LNCaP clone FGC (cell line): Measurements from ENCODE around the gene HIVEP3.
"Not testable (repeated sequence)": the region's sequence is repeated elsewhere in the genome, so short reads cannot be mapped to it uniquely, and the experiment has no call there.

Source experiments
- DNase-seq: peaks from one replicate; pipeline ENCODE4 v3.0.0-alpha.2; 2011; ENCODE audit warnings: low read depth
- H3K4me3 ChIP-seq: 2 replicates; pipeline ENCODE4 v1.5.1; 2011; ENCODE audit warnings: mild to moderate bottlenecking, low read depth, low read length, control low read depth
- CTCF ChIP-seq: IDR thresholded peaks from 2 replicates; pipeline ENCODE4 v1.5.1; 2012; ENCODE audit warnings: mild to moderate bottlenecking; ENCODE audit not compliant: control insufficient read depth, insufficient read depth; ENCODE audit errors: extremely low read depth

The HIVEP3 gene

DNA sequence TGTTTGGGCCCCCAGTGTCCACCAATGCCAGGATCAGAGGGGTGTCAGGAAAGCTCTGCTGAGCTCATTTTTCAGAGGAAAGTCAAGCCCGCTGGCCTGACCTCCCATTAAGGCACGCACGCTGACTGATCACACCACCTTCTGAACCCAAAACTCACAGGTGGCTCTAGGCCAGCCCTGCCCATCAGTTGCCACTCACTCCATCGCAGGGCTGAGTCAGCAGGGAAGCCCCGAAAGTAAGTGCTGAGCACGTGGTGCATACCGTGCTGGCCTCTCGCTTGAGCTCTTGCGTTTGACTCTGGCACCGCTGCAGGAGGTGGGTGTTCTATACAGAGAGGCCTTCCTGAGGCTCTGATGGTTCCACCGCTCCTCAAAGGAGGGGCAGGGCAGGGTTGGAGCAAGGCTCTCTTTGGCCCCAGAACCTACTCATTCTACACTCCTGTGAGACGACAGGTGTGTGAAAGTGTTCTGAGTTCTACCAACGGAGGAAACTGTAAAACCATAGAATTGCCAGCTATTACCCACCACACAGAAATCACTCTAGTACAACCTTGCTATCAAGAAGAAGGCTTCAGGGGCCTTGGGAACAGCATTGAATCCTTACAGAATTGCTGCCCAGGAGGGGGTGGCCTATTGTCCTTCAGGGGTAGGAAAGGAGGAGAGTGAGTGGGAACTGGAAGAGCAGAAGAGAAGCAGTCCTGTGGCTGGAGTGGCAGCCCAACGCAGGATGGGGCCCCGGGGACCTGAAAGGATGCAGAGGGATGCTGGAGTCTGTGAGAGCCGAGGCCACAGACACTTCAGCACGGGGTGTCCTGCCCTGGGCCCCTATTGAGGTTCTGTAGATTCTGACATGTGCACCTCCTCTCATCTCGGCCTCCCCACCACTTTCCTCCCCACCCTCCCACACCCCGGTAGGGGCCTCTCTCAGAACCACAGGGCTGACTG lies 219.5 kb downstream of the HIVEP3 start:
- no peak for DNase-seq
- TF ChIP-seq CTCF = no peak
- no peak overlapping the region for H3K4me3 ChIP-seq

GRCh38 chr1:41696381-41696780 lies 222.3 kb downstream of the HIVEP3 start:
- no peak for DNase-seq
- no peak overlapping the region for H3K4me3 ChIP-seq

GRCh38 chr1:41695118-41695745 lies 223.5 kb downstream of the HIVEP3 start:
- no peak overlapping the region for H3K4me3 ChIP-seq
- TF ChIP-seq CTCF = no peak
- peak; percentile 51 for DNase-seq

More at GRCh38 chr1:41696381-41696780, 222.3 kb downstream of the HIVEP3 start:
- TF ChIP-seq CTCF = no peak

DNA sequence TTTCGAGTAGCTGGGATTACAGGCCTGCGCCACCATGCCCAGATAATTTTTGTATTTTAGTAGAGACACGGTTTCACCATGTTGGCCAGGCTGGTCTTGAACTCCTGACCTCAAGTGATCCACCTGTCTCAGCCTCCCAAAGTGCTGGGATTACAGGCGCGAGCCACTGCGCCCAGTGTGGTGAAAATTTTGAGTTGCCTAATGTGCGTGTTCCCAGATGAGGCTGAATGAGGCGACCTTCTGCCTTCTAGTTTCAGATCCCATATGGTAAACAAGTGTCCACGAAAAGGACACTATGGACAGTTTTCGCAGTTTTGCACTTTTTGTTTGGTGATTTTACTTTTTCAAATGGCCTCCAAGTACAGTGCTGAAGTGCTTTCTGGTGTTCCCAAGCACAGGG lies 226.8 kb downstream of the HIVEP3 start:
- DNase-seq, H3K4me3 ChIP-seq: not testable (repeated sequence)

DNA sequence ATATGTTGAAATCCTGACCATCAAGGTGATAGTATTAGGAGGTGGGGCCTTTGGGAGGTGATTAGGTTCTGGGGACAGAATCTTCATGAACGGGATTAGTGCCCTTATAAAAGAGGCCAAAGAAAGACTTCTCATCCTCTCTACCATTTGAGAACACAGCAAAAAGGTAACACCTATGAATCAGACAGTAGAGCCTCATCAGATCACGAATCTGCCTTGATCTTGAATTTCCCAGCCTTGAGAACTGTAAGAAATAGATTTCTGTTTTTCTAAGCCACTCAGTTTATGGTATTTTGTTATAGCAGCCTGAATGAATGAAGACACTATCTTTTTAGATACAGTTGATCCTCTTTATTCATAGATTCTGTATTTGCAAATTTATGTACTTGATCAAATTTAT lies 227.3 kb downstream of the HIVEP3 start:
- H3K4me3 ChIP-seq = no peak overlapping the region
- no peak for TF ChIP-seq CTCF

GRCh38 chr1:41690331-41690730 lies 228.4 kb downstream of the HIVEP3 start:
- no peak overlapping the region for H3K4me3 ChIP-seq
- TF ChIP-seq CTCF = no peak
- no peak for DNase-seq

More for the DNA sequence above, 227.3 kb downstream of the HIVEP3 start:
- DNase-seq = no peak

- no peak for TF ChIP-seq CTCF
- H3K4me3 ChIP-seq = no peak overlapping the region
Observed at GRCh38 chr1:41689558-41689981, 229.2 kb downstream of the HIVEP3 start.

More at GRCh38 chr1:41689558-41689981, 229.2 kb downstream of the HIVEP3 start:
- no peak for DNase-seq
